ENCODE results near the gene ZMIZ1.

DNA sequence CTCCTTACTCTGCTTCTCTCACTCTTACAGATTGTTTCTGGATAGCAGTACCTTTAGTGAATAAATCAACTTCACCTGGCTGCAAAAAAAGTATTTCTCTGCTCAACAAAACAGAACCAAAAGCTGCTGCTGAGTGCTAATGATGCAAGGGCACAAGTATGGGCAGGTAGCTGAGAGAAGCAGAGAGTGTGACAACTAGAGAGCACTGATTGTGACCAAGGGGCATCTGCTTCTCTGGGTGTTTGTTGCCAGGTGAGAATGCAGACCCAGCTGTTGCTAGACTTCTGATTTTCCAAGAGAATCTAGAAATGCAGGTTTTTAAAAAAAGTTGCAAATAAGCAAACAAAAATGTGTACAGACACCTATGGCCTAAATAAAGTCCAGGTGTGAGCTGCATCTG is 253.2 kb downstream of the ZMIZ1 start:
- TF ChIP-seq JUND (IDR thresholded peaks at IDR 0.05) (no peak), RAD21 (IDR thresholded peaks at IDR 0.05) (no peak), YY1 (IDR thresholded peaks at IDR 0.05) (no peak), HNF4A (conservative IDR thresholded peaks at IDR 0.05) (no peak)
- TF ChIP-seq, protein P1, sequence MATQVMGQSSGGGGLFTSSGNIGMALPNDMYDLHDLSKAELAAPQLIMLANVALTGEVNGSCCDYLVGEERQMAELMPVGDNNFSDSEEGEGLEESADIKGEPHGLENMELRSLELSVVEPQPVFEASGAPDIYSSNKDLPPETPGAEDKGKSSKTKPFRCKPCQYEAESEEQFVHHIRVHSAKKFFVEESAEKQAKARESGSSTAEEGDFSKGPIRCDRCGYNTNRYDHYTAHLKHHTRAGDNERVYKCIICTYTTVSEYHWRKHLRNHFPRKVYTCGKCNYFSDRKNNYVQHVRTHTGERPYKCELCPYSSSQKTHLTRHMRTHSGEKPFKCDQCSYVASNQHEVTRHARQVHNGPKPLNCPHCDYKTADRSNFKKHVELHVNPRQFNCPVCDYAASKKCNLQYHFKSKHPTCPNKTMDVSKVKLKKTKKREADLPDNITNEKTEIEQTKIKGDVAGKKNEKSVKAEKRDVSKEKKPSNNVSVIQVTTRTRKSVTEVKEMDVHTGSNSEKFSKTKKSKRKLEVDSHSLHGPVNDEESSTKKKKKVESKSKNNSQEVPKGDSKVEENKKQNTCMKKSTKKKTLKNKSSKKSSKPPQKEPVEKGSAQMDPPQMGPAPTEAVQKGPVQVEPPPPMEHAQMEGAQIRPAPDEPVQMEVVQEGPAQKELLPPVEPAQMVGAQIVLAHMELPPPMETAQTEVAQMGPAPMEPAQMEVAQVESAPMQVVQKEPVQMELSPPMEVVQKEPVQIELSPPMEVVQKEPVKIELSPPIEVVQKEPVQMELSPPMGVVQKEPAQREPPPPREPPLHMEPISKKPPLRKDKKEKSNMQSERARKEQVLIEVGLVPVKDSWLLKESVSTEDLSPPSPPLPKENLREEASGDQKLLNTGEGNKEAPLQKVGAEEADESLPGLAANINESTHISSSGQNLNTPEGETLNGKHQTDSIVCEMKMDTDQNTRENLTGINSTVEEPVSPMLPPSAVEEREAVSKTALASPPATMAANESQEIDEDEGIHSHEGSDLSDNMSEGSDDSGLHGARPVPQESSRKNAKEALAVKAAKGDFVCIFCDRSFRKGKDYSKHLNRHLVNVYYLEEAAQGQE (IDR thresholded peaks at IDR 0.05): no peak
- TF ChIP-seq, protein P2, sequence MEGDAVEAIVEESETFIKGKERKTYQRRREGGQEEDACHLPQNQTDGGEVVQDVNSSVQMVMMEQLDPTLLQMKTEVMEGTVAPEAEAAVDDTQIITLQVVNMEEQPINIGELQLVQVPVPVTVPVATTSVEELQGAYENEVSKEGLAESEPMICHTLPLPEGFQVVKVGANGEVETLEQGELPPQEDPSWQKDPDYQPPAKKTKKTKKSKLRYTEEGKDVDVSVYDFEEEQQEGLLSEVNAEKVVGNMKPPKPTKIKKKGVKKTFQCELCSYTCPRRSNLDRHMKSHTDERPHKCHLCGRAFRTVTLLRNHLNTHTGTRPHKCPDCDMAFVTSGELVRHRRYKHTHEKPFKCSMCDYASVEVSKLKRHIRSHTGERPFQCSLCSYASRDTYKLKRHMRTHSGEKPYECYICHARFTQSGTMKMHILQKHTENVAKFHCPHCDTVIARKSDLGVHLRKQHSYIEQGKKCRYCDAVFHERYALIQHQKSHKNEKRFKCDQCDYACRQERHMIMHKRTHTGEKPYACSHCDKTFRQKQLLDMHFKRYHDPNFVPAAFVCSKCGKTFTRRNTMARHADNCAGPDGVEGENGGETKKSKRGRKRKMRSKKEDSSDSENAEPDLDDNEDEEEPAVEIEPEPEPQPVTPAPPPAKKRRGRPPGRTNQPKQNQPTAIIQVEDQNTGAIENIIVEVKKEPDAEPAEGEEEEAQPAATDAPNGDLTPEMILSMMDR (IDR thresholded peaks at IDR 0.05; ENCODE audit: low read depth, low read length, missing input control): no peak
- TF ChIP-seq, protein P3, sequence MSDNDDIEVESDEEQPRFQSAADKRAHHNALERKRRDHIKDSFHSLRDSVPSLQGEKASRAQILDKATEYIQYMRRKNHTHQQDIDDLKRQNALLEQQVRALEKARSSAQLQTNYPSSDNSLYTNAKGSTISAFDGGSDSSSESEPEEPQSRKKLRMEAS (IDR thresholded peaks at IDR 0.05): no peak
